GM21723 (cell line): ENCODE measurements around the gene SRBD1.
A peak's percentile ranks its signal among the peaks of the same experiment; 100 is the strongest.

Experiments
- ATAC-seq: cut with Tn5 transposase; IDR thresholded peaks from one replicate; pipeline ENCODE4 v1.9.1; 2021; ENCODE audit warnings: mild to moderate bottlenecking, moderate library complexity; ENCODE audit not compliant: unreplicated experiment

Gene SRBD1

GRCh38 chr2:45611020-45611859 is at the start of gene SRBD1:
TSS of gene SRBD1 (minus strand) at chr2:45611267. CDS start at chr2:45605441, 5,826 bp downstream.
- peak; percentile 91 for ATAC-seq

GRCh38 chr2:45654250-45654649 is 43.2 kb upstream of the SRBD1 start:
- ATAC-seq = no peak

GRCh38 chr2:45653122-45653913 is 42.3 kb upstream of the SRBD1 start:
- ATAC-seq = no peak

- no peak for ATAC-seq
These were observed 41.3 kb upstream of the SRBD1 start for GRCh38 chr2:45652090-45653031.

- ATAC-seq = peak; percentile 14
These were observed 40.5 kb upstream of the SRBD1 start, which contains the start of gene PRKCE for GRCh38 chr2:45651415-45652089. TSS of gene PRKCE (plus strand) at chr2:45651675.

GRCh38 chr2:45650851-45651414 is 39.9 kb upstream of the SRBD1 start:
- peak; percentile 65 for ATAC-seq

GRCh38 chr2:45649858-45650811 is 39.1 kb upstream of the SRBD1 start:
- peak; percentile 26 for ATAC-seq

DNA sequence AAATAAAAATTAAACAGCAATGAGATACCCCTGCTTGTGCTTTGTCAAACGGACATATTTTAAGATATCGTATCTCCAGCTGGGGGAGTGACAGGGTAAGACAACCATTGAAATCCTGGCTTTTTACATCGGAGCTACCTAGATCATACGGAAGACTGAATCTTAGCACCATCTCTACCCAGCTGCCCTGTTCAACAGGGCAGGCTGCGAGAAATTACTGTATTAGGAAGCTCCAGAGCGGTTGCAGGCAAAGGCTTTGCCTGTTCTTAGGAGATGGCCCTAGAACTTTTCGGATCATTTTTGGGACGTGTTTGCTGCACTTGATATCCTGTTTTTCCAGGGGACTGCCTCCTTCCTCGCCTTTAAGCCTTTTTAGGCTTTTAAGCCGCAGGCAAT is 38.4 kb upstream of the SRBD1 start:
- ATAC-seq = no peak

GRCh38 chr2:45648636-45649035 is 37.6 kb upstream of the SRBD1 start:
- no peak for ATAC-seq

DNA sequence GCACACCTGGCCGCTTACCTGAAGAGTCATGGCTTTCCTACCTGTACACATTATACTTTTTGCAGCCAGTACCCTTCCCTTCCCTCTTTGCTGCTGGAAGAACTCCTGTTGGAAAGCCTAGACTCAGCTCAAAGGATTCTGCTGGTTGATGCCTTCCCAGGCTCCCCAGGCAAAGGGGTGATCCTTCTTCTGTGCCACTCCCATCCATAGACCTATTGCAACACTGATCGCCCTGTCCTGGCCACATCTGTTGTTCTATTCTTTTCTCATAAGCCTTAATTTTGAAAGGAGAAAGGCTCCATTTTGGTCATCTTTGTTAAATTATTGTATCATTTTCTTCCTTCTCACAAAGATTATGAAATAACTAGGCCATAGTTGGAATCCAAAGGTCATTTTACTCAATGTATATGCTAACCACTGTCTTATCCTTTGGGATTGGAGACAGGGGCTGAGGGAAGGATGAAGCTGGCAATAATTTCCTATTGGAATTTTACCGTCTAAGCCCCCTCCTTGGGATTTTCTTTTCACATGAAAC is 37.0 kb upstream of the SRBD1 start:
- no peak for ATAC-seq

DNA sequence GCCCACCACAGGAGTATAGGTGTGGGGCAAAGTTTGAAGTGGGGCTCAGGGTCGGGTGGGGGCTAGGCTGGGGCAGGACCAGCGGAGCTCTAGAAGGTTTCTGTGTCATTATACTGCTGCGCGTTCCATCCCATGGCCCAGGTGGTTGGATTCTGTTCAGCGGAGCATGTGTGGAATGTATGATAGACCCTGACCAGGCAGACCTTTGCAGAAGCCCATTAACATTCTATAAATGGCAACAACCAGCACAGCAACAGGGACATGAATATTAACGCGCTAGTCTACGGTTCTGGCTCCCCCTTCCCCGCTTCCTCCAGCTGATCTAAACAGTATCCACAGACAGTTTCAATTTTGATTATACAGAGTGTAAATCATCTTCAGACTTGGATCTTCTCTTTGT is 36.3 kb upstream of the SRBD1 start:
- no peak for ATAC-seq

DNA sequence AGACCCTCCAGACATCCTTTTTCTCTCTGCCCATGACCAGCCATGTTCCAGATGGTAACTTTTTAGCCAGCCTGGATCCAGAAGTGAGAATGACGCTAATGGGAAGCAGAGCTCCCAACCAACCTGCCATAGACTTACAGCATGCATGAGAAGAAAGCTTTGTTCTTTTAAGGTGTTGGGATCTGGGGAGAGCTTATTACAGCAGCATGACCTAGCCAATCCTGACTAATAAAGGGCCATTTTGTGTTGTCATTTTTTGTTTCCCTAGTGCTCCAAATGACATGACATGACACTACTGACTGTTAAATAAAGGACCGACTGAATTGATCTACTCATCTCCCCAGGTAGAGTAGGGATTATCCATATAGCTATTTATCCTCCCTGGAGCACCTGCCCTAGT is 35.2 kb upstream of the SRBD1 start:
- ATAC-seq = no peak

- ATAC-seq = peak; percentile 81
These were observed 32.8 kb upstream of the SRBD1 start for GRCh38 chr2:45643543-45644542.

GRCh38 chr2:45643095-45643494 is 32.0 kb upstream of the SRBD1 start:
- ATAC-seq = no peak

- no peak for ATAC-seq
These were observed 29.5 kb upstream of the SRBD1 start for GRCh38 chr2:45640576-45640975.

- no peak for ATAC-seq
These were observed 26.4 kb upstream of the SRBD1 start for GRCh38 chr2:45637440-45637839.

DNA sequence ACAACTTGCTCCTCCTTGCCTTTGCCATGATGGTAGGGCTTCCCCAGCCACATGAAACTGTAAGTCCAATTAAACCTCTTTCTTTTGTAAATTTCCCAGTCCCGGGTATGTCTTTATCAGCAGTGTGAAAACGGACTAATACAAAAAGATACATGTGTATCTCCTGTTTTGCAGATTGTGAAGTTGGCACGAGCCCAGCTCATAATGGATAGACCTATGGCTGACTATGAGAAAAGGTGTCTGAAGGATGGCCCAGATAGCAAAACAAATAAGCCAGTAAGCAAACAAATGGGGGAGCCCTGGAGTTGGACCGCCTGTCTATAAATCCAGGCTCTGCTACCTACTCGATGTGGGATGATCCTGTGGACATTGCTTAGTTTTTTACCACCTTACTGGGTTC is 24.9 kb upstream of the SRBD1 start:
- no peak for ATAC-seq
